ENCODE data around the gene LRBA.

The LRBA gene

DNA sequence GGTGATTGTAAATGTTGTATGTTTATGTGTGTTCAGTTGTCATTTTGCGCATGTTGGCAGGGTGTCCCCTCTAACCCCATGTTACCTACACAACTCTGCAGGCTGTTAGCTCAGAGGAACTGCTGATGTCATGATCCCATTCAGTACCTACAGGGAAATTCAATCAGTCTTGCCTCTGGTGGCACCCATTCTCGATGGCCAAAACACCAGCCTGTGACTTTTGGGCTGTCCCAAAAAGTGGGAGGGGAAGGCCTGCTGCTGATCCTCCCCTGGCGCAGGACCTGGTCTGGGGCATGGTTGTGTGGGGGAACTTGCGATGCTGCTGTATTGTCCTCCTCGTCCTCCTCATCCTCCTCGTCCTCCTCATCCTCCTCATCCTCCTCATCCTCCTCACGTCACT lies 762.3 kb downstream of the LRBA start:
- no peak for DNase-seq

DNA sequence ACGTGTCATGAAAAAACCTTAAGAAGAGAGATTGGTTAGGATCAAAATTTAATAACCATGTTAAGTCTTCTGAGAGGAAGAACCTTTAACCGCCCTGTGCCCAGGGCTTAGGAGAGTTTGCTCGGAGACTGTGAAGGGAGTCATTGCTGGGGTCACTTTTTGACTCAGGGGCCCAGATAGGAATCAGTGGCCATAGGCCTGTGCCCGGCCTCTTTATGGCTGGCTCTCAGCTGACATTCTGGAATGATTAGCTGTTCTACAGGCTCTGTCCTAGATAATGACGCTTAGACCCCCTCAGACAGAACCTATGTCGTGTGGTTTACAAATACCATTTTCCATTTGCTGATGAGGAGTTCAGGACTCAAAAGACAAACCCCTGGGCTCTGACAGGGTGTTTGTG lies 762.8 kb downstream of the LRBA start:
- DNase-seq: no peak

DNA sequence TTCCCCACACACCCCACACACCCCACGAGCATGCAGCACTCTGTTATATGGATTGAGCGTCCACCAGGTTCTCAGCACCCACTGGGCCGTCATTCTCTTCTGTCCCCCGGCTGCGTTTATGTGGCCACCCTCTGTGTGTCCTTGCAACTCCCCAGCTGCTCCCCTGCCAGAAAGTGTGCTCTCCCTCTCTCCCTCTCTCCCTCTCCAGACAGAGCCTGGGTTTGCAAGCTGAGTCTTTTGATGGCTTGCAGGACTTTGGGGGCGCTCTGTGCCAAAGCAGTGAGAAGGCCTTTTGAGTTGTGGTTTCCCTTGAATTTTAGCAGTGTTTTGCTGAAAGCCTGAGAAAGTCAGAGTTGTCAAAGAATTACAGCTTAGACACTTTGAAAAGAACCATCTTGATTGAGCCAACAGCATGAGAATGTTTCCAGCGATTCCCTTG lies 763.3 kb downstream of the LRBA start:
- DNase-seq: no peak

DNA sequence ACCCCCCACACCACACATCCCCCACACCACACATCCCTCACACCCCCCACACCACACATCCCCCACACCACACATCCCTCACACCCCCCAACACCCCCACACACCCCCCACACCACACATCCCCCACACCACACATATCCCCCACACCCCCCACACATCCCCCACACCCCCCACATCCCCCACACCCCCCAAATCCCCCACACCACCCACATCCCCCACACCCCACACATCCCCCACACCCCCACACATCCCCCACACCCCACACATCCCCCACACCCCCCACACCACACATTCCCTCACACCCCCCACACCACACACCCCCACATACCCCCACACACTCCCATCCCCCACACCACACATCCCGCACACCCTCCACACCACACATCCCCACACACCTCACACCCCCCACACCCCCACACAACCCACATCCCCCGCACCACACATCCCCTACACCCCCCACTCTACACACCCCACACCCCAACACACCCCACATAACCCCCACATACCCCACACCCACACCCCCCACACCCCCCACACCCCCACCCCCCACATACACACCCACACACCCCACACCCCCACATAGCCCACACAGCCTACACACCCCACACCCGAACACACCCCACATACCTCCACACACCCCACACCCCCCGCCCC lies 764.0 kb downstream of the LRBA start:
- DNase-seq: no peak

DNA sequence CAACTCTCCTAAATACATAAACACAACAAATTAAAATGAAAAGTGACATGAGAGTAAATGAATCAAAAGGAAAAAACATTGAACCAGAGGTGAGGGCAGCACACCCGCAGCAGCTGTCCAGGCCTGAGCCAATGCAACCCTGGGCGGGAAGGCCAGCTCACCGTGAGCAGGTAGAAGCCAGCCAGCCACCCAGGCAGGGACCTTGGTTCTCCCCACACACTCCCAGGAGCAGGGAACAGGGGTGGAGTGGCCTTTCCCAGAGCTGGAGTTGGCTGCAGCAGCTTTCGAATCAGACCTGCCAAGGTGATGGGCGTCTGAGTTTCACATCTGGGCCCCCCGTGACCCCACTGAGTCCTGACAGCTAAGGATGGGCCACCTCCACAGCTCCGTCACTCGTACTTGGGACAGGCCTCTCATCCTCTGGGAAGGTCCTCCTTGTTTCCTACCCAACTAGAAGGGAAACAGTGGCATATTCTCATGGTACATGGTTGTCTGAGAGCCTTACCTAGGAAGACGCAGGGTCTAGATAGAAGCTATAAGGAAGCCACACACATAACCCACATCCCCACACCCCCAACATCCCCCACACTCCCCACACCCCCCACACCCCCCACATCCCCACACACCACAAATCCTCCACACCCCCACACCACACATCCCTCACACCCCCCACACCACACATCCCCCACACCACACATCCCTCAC lies 764.6 kb downstream of the LRBA start:
- no peak for DNase-seq

DNA sequence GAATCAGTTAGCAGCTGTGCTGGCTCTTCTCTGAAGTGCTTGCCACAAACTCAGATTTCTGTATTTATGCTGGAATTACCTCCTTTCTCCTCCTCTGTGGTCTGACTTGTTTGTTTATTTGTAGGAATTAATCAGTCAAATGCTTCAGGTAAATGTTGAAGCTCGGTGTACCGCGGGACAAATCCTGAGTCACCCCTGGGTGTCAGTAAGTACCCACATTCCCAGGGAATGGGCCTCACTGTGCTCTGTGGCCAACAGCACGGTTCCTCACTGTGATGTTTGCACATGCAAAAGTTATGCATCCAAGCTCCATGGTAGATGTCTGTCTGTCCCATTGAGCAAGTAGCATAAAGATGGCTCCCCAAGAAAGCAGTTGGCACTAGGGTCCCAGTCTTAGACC lies 766.9 kb downstream of the LRBA start:
- no peak for DNase-seq

DNA sequence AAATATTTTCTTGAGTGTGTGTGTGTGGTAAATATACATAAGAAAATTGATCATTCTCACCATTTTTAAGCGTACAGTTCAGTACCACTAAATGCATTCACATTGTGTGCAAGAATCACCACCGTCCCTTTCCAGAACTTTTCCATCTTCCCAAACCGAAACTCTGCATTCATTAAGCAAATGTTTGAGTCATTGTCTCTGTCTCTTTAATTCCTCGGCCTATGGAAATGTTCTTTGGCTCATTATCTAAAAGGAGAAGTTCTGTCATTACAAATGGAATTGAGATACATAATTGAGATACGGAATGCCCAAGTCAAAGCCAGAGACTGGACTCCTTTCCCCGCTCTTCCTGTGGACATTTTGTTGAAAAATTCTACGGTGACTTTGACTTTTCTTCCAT lies 767.9 kb downstream of the LRBA start:
- no peak for DNase-seq

DNA sequence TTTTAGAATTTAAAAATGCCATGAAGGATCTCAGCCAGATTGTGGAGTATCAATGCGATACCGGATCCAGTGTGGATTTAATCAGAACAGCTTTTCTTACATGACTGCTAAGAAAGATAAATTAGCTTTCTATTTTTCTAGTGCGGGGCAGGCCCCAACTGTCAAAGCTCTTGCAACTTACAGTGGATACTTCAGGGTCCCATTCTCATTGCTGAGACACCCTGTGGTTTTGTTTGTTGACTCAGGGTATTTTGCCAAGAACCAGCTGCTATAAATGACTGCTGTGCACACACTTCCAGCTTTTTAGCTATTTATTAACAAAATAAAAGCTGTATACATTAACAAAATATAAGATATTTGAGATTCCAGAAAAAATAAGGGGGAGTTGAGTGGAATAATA lies 770.5 kb downstream of the LRBA start:
- DNase-seq: no peak

DNA sequence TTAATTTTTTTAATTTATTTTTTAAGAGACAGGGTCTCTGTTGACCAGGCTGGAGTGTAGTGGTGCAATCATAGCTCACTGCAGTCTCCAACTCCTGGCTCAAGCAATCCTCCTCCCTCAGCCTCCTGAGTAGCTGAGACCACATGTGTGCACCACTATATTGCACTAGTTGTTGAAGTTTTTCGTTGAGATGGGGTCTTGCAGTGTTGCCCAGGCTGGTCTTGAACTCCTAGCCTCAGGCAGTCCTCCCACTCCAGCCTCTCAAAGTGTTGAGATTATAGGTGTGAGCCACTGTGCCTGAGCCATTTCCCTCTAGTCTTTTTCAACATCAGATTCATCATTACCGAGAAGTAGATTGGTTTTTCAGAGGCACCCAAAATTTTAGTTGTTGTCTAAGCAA lies 771.2 kb downstream of the LRBA start:
- DNase-seq: no peak

DNA sequence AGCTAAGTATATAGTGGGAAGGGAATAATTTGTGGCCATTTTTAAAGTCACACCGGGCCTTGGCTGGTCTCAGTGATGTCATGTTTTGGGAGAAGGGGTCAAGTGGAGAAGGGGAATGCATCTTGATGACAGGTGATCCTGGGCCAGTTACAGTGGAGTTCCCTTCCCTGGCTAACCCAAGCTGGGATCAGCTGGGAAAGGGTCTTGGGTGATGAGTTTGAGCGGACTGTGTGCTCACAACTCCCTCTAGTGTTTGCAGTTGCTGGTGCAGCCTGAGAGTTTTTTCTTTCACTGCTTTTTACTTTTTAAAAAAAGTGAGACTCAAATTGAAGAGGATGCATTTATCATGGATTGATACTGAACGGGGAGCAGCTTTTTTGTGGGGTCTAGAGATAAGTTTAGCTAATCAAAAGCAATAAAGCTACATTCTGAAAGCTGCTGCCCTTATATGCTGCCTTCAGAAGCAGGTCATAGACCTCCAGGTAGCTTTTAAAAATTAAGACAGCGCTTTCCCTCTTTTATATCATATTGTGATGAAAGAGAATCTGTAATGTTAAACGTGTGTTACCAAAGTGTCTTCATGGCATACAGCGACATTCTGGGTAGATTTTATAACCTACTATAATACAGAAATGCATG lies 772.1 kb downstream of the LRBA start:
- peak; percentile 39 for DNase-seq

DNA sequence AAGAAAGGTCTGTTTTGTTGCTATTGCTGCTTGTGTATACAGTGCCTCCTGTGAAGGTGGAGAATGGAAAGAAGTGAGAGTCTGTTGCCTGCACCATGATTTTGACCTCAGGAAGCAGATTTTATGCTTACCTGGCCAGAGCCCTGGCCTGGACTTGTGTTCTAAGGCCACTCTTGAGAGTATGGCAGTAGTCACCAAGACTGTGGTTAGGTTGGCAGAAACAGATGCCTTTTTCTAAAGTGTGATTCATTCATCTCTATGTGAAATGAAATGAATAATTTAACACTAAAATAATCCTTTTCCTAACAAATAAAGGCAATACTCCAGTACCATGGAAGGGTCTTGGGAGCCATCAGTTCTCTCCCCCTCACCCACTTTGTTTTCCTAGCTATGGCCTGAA lies 775.1 kb downstream of the LRBA start:
- no peak for DNase-seq

DNA sequence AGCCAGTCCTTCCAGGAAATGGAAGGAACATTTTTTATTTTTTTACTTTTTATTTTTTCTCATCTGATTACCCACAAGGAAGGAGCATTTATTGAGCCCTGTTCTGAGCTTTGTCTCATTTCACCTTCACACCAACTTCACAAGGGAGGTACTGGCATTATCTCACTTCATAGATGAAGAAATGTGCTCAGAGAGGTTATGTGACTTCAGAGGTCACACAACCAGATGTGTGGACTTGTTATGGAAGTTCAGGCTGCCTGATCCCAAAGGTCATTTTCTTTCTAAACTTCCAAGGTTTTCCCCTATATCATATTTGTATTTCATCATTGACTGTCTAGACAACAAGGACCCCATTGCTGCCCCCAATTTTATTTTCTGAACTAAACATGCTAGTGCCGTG lies 776.5 kb downstream of the LRBA start:
- no peak for DNase-seq

DNA sequence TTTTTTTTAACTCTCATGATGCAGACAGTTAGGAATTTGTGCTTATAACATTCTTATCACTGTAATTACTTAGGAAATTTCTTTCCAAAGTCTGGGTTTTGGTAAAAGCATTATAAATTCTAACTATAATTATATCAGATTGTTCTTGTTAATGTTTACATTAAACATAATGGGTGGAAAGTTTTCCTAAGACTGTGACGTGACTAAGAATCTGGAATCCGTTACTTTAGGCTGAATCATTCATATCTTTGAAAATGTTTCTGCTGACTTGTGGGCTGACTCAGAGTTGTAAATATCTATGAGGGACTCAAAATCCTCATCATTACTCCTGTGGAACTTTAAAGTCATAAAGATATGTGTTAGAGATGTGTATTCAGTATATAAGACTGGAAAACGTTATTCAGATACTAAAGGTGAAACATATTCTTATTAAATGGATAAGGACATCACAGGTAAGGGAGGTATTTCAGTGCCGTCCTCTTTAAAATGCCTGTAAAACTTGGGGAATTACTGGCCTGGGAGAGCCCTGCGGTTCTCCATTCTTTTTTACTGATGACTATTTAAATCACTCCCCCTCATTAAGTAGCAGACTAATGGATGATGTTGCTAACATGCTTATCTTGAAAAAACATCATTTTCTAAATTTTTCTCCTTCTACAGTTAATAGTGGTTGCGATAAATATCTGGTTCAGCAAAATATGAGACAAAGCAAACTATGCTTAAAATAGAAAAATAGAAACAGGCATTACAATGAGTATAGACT lies 777.8 kb downstream of the LRBA start:
- DNase-seq: no peak

DNA sequence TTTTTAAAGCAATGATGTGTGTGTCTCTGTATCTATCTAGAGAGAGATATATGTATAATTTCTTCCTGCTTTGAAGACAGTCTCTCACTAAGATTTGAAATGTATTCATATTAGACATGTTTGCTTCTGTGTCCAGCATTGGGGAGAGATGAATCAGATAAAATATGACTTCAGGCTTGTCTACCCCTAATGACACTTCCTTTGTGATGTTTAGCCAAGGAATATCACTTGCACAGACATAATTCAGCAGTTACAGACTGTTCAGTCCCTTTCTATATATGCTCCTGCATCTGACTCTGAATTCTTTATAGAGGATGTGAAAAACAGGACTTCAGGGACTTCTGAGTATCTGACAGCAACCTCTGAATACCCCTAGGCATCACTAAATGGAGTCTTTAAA lies 778.5 kb downstream of the LRBA start:
- DNase-seq: no peak

DNA sequence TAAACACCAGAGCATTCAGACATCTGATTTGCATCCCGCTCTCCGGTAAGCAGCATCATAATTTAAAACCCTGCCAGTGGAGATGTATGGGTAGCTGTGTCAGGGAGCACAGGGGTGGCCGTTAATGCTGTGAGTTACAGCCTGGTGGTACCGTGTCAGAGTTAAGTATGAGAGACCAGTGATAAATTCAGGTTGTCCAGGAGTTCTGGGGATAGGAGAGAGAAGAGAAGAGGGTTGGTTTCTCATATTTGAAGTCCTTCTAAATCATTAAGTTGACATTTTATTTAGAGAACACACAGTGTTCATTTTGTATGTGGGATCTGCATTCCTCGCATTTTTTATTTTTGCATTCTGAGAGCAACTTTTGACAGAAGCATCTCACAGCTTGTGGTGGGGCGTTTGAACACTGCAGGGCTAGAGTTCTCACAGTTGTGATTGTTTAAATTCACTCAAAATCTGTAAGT lies 779.2 kb downstream of the LRBA start:
- DNase-seq: no peak

DNA sequence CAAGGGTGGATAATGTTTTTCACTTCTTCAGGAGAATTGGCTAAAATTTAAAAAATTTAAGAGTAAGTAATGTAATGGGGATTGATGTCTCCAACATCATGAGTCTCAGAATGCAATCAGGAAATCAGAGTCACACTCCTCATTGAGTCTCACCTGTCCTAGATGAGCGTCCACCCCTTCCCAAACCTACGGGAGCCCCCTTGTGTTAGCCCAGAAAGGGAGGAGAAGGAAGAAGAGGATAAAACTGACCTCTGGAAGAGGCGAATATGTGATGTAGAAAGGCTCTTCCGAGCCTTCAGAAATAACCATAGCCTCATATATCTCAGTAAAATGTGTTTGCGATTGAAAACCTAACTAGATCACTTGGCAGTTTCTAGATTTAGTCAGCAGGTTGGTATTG lies 779.8 kb downstream of the LRBA start:
- DNase-seq: no peak

DNA sequence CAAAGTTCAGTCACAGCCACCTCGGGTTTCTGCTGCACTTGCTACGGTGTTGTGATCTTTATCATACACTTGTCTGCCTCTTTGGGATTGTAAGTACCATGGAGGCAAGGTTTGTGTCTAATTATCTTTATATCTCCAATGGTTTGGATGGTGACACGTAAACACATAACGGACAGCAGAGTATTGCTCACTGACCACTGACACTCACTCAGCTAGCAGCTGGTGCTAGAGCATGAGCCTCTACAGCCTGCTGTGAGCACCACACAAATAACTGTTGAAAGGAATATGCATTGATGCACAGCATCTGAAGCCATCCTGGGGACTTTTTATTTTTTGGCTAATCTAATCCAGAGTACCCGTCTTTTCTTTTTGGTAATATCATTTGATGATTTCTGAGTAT lies 780.8 kb downstream of the LRBA start:
- no peak for DNase-seq

DNA sequence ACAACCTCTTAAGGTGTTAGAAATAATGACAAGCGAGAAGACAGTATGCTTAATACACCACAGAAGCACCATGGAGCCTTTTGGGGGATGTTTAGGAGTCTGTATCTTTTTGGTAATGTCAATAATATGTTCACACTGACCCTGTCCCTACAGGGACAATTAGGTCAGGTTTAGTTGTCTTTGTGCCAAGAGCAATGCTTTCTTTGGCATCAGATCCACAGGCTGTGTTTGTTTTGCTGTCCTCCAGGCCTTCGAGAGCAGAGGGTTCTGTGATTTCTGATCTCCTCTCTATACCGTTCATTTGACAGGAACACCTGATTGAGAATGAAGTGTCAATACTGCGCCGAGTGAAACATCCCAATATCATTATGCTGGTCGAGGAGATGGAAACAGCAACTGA lies 783.1 kb downstream of the LRBA start:
- no peak for DNase-seq

DNA sequence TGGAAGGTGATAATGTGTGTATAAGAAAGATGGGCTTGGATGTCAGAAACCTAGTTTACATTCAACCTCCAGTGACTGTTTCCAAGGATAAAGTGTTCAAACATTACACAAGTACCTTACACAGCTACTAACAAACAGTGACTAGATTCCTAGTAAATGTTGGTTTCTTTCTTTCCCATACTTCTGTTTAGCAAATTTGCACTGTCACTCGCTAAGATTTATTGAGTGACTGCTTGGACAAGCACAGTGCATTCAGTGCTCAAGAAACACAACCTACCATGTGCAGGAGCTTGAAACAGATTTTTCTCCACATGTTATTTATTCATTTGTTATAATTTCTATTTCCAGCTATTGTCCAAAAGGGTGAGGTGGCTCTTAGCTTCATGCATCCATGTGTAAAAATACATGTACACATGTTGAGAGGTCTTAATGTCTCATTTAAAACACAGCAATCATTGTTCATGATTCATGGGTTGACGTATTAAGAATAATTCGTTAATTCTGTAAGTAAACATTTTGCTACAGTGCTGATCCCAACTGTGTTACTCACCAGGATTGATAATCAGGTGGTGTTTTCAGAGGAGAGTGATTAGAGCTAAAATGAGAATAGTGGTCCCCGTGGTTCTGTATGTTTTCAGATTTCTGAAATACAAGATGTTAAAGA lies 783.8 kb downstream of the LRBA start:
- no peak for DNase-seq

DNA sequence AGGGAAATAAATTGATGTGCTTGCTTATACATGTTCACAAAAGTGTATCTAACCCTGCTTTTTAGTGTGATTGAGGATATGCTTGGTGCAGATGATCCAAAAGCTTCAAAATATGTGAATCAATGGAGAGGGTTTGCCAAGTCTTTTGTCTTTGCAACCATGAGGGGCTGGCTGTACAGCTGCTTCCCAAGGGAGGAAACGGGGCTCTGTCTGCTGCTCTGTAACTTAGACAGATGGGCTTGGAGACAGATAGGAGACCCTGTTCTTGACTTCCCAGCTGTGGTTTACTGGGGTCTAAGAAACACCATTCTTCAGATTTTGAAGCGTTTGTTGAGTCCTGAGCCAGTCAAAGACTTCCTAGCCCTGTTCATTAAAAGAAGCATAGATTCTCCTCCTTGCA lies 784.5 kb downstream of the LRBA start:
- no peak for DNase-seq

DNA sequence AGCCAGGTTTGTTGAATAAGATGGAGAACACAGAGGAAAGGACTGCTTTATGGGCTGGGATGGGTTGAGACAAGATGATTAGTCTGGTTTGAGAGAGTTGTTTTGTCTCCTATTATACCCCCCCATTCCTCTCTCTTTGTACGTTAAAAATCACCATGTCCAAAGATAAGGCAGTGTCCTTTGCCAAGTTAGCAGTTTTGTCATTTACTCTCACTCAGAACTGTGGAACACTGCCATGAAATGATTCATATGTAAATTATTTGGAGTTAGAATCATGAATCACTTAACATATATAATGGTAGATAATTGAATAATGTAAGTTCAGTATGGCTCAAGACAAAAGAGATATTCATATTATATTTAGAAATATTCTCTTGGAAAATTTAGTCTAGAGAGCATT lies 785.6 kb downstream of the LRBA start:
- DNase-seq: no peak

DNA sequence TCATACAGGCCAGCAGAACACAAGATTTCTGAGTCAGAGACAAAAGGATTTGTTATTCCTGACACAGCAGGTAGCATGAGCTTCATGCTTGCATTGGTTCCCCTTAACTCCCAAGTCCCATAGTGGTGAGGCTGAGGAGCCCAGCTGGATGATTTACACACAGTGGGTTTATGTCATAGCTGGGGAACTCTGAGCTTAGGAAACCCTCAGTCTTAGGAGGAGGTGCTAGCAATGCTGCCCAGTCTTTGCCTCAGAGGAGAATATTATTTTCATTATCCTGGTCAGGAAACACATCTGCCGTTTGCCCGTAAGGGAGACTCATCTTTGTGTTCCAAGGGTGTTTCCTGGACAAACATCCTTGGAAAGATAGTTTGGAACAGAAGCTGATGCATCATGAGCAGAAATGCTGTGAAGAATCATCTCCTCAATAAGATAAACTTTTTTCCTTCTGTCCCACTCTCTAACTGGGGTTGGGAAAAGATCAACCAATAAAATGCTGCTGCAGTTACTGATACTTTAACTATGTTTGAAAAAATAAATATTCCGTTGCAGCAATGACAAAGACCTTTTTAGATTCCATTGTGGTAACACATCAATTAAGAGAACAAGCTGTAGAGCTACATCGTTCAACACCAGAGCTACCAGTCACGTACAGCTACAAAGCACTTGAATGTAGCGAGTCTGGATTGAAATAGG lies 790.0 kb downstream of the LRBA start:
- peak; percentile 32 for DNase-seq

Data from suppressor macrophage treated with lipopolysaccharide for 4 hours (primary cell).